Esophagus muscularis mucosa (tissue), 4 donors: ENCODE measurements around the gene GCN1. TPM values are rescaled to one million over a fixed set of nuclear protein-coding genes. Genes with fewer than 3 reads are reported as not detected.
A peak's percentile ranks its signal among the peaks of the same experiment; 100 is the strongest.

Source experiments
- DNase-seq: peaks from one replicate; pipeline ENCODE4 v3.0.0-alpha.2; 2017; ENCODE audit errors: extremely low spot score
- H3K27ac ChIP-seq, 4 donors: fragments of 200-600 bp; sonication (generic); replicated peaks in 1 of 4; 1 replicate in 3 of 4; 2 replicates in 1 of 4; pipeline ENCODE4 v1.5.1; 2016 to 2019; ENCODE audit warnings: mild to moderate bottlenecking in 1 of 4
- H3K27me3 ChIP-seq, 4 donors: fragments of 200-600 bp; sonication (generic); one replicate each; pipeline versions ENCODE4 v1.5.1 to v1.6.0; 2016 to 2019
- H3K36me3 ChIP-seq, 4 donors: fragments of 200-600 bp; sonication (generic); one replicate each; pipeline ENCODE4 v1.5.1; 2016 to 2019
- H3K4me1 ChIP-seq, 4 donors: fragments of 200-600 bp; sonication (generic); one replicate each; pipeline ENCODE4 v1.5.1; 2016 to 2019
- H3K4me3 ChIP-seq, 4 donors: fragments of 200-600 bp; sonication (generic); 1 replicate in 2 of 4; 2 replicates in 2 of 4; pipeline ENCODE4 v1.5.1; 2016 to 2019; ENCODE audit warnings: mild to moderate bottlenecking in 4 of 4, moderate library complexity in 1 of 4
- H3K9me3 ChIP-seq, 4 donors: fragments of 200-600 bp; sonication (generic); 1 replicate in 3 of 4; 2 replicates in 1 of 4; pipeline ENCODE4 v1.5.1; 2016 to 2019
- EP300 ChIP-seq: sonication (generic); formaldehyde crosslinking; IDR thresholded peaks from one replicate; pipeline ENCODE4 v1.6.1; 2017; ENCODE audit warnings: antibody characterized with exemption
- POLR2A ChIP-seq: fragments of 450-650 bp; IDR thresholded peaks from one replicate; pipeline ENCODE4 v1.6.1; 2017; ENCODE audit warnings: antibody characterized with exemption, moderate library complexity, mild to moderate bottlenecking, low read depth
- POLR2AphosphoS5 ChIP-seq, 2 donors: sonication (generic); formaldehyde crosslinking; IDR thresholded peaks; one replicate each; pipeline ENCODE4 v1.6.1; 2017; ENCODE audit warnings: antibody characterized with exemption in 2 of 2
- WGBS: methylation state at CpG from one replicate; pipeline ENCODE4 v1.1.5; 2018; 5-methylcytosine and 5-hydroxymethylcytosine counted together
- intact Hi-C: fragments of 100-400 bp; cut with DNase I; formaldehyde crosslinking; loops from one replicate; pipeline ENCODE4 v1.15.1; 2023
- total RNA-seq, 4 donors: library from RNA; depleted of rRNA; stranded (reverse); fragments of >200 nt; gene quantifications; one replicate each; pipeline versions ENCODE4 v1.1.0 to v1.2.1, GENCODE V29; 2016
- TF ChIP-seq, protein P1 (sequence below), 3 experiments: fragments of 200-600 bp in 2 of 3; fragments of 450-650 bp in 1 of 3; sonication (generic) in 2 of 3; IDR thresholded peaks; one replicate each; pipeline ENCODE4 v1.5.1; 2017 to 2019; ENCODE audit warnings: antibody characterized with exemption in 3 of 3, mild to moderate bottlenecking in 2 of 3, moderate library complexity in 1 of 3

The GCN1 gene
- total RNA-seq, 4 donors from 2014 or later = 38.6 to 94.6 (median 49.3) TPM

DNA sequence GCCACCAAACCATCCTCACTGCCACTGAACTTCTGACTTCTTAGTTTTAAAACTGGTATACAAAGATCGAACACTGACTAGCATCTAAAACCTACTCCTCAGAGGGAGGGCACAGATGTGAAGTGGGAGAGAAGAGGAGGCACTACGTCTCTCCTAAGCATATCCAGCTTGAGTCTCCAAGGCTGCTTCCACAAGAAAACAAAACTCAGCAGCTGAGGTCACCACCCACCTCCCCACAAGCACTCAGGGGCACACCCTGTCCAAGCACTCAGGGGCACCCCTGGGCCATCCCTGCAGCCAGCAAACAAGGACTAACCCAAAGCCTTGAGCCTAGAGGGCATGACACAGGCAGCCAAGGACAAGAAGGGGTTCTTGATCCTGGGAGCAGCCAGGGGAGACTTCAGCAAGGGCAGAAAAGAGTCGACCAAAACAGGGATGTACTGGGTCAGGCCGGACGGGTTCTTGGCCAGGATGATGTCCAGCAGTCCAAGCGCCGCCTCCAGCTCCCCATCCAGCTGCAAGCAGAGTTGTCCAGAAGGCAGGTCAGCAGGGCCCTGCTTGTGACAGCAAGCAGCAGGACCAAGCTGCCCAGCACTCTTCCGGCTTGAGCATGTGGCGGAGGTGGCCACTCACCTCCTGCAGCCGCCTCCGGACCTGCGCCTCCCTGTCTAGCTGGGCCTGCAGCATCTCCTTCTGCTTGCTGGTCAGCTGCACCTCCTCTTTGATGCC, 34.8 kb downstream of the GCN1 start:
- Histone ChIP-seq H3K36me3 (peaks cover 92 to 100% (median 98%) of the 10 kb centered on the region in 4 donors), H3K9me3 (no peaks in the 10 kb centered on the region), H3K4me1 (peaks cover 0 to 7% (median 0%) of the 10 kb centered on the region in 4 donors), H3K4me3 (no peak overlapping the region), H3K27ac (peak overlapping the region in 2 of 4 donors; percentile 30 to 34), H3K27me3 (no peaks in the 10 kb centered on the region)
- intact Hi-C loops = no loop called here
- 86% methylated on average over 11 of the region's 12 CpGs for WGBS
- TF ChIP-seq, protein P1, sequence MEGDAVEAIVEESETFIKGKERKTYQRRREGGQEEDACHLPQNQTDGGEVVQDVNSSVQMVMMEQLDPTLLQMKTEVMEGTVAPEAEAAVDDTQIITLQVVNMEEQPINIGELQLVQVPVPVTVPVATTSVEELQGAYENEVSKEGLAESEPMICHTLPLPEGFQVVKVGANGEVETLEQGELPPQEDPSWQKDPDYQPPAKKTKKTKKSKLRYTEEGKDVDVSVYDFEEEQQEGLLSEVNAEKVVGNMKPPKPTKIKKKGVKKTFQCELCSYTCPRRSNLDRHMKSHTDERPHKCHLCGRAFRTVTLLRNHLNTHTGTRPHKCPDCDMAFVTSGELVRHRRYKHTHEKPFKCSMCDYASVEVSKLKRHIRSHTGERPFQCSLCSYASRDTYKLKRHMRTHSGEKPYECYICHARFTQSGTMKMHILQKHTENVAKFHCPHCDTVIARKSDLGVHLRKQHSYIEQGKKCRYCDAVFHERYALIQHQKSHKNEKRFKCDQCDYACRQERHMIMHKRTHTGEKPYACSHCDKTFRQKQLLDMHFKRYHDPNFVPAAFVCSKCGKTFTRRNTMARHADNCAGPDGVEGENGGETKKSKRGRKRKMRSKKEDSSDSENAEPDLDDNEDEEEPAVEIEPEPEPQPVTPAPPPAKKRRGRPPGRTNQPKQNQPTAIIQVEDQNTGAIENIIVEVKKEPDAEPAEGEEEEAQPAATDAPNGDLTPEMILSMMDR (IDR thresholded peaks at IDR 0.05) = no peak
- TF ChIP-seq EP300 (no peak), POLR2AphosphoS5 (IDR thresholded peaks at IDR 0.05) (no peak), POLR2A (no peak)
- DNase-seq = no peak

DNA sequence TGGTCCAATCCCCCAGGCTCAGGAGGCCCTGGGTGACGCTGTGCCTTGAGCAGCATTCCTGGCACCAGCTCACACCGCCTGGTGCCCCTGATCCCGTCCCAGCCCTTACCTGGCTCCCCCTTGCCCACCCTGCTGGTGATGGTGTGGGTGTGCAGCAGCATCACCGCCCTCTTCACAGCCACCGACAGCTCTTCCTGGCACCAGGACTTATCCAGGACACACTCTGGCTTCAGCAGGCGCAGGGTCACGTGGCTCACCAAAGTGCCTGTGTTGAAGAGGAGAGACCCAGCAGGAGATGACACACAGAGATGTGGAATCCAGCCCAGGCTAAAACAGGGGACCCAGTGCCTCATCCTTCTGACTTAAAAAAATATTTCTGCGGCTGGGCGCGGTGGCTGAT, 36.2 kb downstream of the GCN1 start:
- H3K4me3 ChIP-seq = no peak overlapping the region
- TF ChIP-seq, protein P1 (IDR thresholded peaks at IDR 0.05) = no peak
- TF ChIP-seq POLR2AphosphoS5 (IDR thresholded peaks at IDR 0.05) = no peak
- H3K36me3 ChIP-seq = peaks cover 94 to 100% (median 99%) of the 10 kb centered on the region in 4 donors
- peaks cover 0 to 7% (median 0%) of the 10 kb centered on the region in 4 donors for H3K4me1 ChIP-seq
- WGBS = 93% methylated on average over 8 of the region's 10 CpGs
- no peak overlapping the region for H3K27ac ChIP-seq
- no peak for DNase-seq
- no peaks in the 10 kb centered on the region for H3K9me3 ChIP-seq
- intact Hi-C loops = no loop called here
- no peaks in the 10 kb centered on the region for H3K27me3 ChIP-seq

DNA sequence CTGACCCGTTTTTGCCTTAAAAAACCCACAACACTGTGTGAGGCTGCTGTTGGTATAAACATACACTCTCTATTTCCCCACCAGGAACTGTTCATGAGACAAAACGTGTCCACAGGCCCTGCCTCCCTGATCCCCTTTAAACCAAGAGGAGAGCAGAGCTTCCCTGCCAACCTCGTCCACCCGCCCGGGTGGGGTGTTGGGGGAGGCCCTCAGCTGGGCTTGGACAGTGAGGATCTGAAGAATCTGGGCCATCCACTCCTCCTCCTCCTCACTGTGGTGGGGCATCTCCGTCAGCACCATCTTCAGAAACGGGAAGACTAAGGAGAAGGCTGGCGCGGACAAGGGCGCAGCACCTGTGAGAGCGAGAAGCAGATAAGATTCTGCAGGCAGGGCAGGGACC, 36.8 kb downstream of the GCN1 start:
- 84% methylated on average over 6 of the region's 11 CpGs for WGBS
- H3K27me3 ChIP-seq = no peaks in the 10 kb centered on the region
- H3K36me3 ChIP-seq = peaks cover 94 to 100% (median 99%) of the 10 kb centered on the region in 4 donors
- TF ChIP-seq EP300 = no peak
- no peak for DNase-seq
- peaks cover 0 to 7% (median 0%) of the 10 kb centered on the region in 4 donors for H3K4me1 ChIP-seq
- intact Hi-C loops = no loop called here
- no peaks in the 10 kb centered on the region for H3K9me3 ChIP-seq
- H3K4me3 ChIP-seq = no peak overlapping the region
- H3K27ac ChIP-seq = no peak overlapping the region

DNA sequence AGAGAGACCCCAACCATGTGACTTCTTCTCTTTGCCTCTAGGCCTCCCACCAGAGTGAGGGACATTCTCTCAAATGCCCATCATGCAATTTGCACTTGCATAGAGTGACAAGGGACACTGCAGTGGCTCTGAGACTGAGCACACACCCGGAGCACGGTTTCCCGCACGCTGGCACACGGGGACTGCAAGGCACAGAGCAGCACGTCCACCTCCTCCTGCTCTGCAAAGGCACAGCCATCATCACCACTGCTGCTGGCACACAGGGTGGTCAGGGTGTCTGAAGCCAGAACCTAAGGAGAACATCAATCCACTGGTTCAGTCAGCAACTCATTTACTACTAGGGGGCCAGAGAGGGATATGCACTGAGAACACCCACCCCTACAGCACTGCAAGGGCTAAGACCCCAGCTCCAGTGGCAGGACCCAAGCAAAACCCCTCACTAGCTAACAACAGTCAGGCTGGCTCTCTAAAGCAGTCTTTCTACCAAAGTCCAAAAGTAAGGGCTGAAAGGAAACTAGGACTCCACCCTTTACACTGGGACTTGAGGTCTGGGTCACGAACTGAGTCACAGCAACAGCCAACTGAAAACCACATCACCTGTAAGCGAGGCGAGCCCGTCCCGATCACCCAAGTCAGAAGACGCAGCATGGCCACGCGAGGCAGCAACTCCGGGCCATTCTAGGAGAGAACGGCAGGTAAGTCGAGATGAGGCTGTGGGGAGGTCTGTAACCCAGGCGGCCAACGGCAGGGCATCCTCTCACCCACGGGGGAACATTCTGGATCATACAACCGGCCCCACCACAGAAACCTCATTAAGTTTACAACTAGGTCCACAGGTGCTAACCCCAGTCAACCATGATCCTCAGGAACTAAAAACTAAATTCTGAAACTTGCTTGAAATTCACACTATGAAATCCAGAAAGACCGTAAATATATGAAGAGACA, 37.9 kb downstream of the GCN1 start:
- intact Hi-C loops = no loop called here
- H3K36me3 ChIP-seq = peaks cover 91 to 98% (median 96%) of the 10 kb centered on the region in 4 donors
- H3K27ac ChIP-seq = no peak overlapping the region
- peaks cover 0 to 7% (median 0%) of the 10 kb centered on the region in 4 donors for H3K4me1 ChIP-seq
- no peak overlapping the region for H3K4me3 ChIP-seq
- DNase-seq = no peak
- TF ChIP-seq EP300 (no peak), POLR2AphosphoS5 (IDR thresholded peaks at IDR 0.05) (no peak), POLR2A (no peak)
- TF ChIP-seq, protein P1 (IDR thresholded peaks at IDR 0.05) = no peak
- 94% methylated on average over 19 of the region's 22 CpGs for WGBS
- H3K9me3 ChIP-seq = no peaks in the 10 kb centered on the region
- H3K27me3 ChIP-seq = no peaks in the 10 kb centered on the region

DNA sequence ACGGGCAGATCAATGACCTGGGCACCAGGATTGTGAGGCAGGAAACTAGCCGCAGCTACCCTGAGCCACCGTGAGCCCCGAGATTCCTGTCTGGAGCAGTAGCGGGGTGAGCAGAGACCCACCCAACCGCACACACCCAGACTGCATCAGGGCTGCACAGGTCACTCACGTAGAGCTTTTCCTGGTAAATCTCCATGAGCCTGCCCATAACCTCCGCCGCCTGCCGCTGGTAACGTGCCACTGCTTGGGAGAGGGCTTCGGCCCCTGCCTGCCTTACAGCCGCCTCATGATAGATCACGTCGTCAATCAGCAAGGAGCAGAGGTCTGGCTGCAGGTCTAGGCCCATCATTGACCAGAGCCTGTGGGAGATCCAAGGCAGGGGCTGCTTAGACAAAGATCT, 39.4 kb downstream of the GCN1 start:
- WGBS = 93% methylated on average over 12 of the region's 15 CpGs
- H3K9me3 ChIP-seq = no peaks in the 10 kb centered on the region
- H3K36me3 ChIP-seq = peaks cover 90 to 98% (median 96%) of the 10 kb centered on the region in 4 donors
- DNase-seq = no peak
- no peak overlapping the region for H3K4me3 ChIP-seq
- TF ChIP-seq, protein P1 (IDR thresholded peaks at IDR 0.05) = no peak
- TF ChIP-seq POLR2AphosphoS5 (IDR thresholded peaks at IDR 0.05) (no peak), EP300 (no peak), POLR2A (no peak)
- H3K27me3 ChIP-seq = no peaks in the 10 kb centered on the region
- intact Hi-C loops = no loop called here
- peaks cover 0 to 6% (median 0%) of the 10 kb centered on the region in 4 donors for H3K4me1 ChIP-seq
- H3K27ac ChIP-seq = no peak overlapping the region
